HG03565 (cell line): ENCODE data around the gene IMMP2L.

Source experiments
- ATAC-seq: cut with Tn5 transposase; IDR thresholded peaks from one replicate; pipeline ENCODE4 v1.9.1; 2021; ENCODE audit warnings: mild to moderate bottlenecking, moderate library complexity; ENCODE audit not compliant: unreplicated experiment

IMMP2L gene

GRCh38 chr7:111407258-111407657, 155.0 kb downstream of the IMMP2L start:
- ATAC-seq: no peak

GRCh38 chr7:111405621-111406020, 156.7 kb downstream of the IMMP2L start:
- ATAC-seq: no peak

- ATAC-seq: no peak
These were observed 160.8 kb downstream of the IMMP2L start for GRCh38 chr7:111401516-111401915.

GRCh38 chr7:111400088-111400487, 162.2 kb downstream of the IMMP2L start:
- no peak for ATAC-seq

- no peak for ATAC-seq
These were observed 167.4 kb downstream of the IMMP2L start for GRCh38 chr7:111394891-111395290.

- ATAC-seq: no peak
These were observed 169.1 kb downstream of the IMMP2L start for GRCh38 chr7:111393011-111393754.

GRCh38 chr7:111392294-111392693, 170.0 kb downstream of the IMMP2L start:
- ATAC-seq: no peak

- no peak for ATAC-seq
These were observed 172.3 kb downstream of the IMMP2L start for GRCh38 chr7:111390000-111390399.

GRCh38 chr7:111388912-111389311, 173.4 kb downstream of the IMMP2L start:
- ATAC-seq: peak; percentile 93

GRCh38 chr7:111388016-111388415, 174.3 kb downstream of the IMMP2L start:
- ATAC-seq: no peak

- no peak for ATAC-seq
These were observed 178.0 kb downstream of the IMMP2L start for GRCh38 chr7:111384065-111384891.

- no peak for ATAC-seq
These were observed 179.2 kb downstream of the IMMP2L start for GRCh38 chr7:111383133-111383532.

- no peak for ATAC-seq
These were observed 180.7 kb downstream of the IMMP2L start for GRCh38 chr7:111381590-111381989.

GRCh38 chr7:111380945-111381344, 181.3 kb downstream of the IMMP2L start:
- no peak for ATAC-seq

GRCh38 chr7:111374027-111374426, 188.3 kb downstream of the IMMP2L start:
- ATAC-seq: no peak

- no peak for ATAC-seq
These were observed 190.9 kb downstream of the IMMP2L start for GRCh38 chr7:111371437-111371836.

GRCh38 chr7:111370002-111370401, 192.3 kb downstream of the IMMP2L start:
- ATAC-seq: no peak

GRCh38 chr7:111368381-111369065, 193.8 kb downstream of the IMMP2L start:
- ATAC-seq: no peak

GRCh38 chr7:111364413-111364812, 197.9 kb downstream of the IMMP2L start:
- ATAC-seq: no peak

GRCh38 chr7:111363099-111363498, 199.2 kb downstream of the IMMP2L start:
- no peak for ATAC-seq

- no peak for ATAC-seq
These were observed 199.7 kb downstream of the IMMP2L start for GRCh38 chr7:111362506-111363054.
